ENCODE measurements around the gene SHBG. TPM values are rescaled to one million over a fixed set of nuclear protein-coding genes. Genes with fewer than 3 reads are reported as not detected.

Gene SHBG
- total and polyA plus RNA-seq, 10 of the 15 experiments (the other 5 are each of a cell fraction or from before 2014, with no cell fraction given), result not detected

DNA sequence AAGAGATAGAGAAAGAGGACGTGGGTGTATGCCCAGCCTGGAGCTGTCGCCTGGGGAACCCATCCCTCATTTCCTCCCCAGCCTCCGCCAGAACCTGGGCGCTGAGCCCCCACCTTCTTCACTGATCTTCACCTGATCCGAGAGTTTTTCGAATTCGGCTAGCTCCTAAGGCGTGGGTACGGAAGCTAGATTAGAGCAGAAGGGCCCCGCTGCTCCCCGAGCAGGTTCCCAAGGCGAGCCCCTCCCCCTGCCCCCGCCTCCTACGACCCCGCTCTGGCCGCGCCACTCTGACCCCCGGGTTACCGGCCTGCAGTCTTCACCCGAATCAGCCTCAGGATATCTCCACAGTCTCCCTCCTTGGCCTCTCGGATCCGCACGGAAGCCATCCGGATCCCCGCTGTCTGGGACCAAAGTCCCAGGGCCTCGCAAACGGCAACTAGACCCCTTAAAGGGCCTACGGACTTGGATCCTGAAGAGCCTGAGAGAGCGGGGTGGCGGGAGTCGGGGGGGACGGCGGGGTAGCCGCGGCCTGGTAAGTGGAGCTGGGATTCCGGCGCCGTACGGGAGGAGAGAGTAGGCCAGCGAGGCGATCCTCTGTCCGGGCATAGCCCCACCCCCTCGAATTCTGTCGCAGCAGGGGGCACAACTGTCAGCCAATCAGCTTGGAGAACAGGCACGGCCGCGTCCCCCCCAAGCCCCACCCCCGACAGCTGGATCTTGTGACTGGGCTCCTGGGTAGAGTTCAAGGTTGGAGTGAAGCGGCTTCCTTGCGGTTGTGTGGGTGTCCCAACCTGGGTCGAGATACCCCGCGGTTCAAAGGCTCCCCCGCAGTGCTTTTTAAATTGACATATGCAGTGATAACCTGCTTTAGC lies 2.4 kb upstream of the SHBG start, which contains the start of gene SAT2 (continued):
- TF ChIP-seq ZBTB11 (CRISPR knock-in tag; IDR thresholded peaks at IDR 0.05), result no peak
- no peak for TF ChIP-seq RAD21 (IDR thresholded peaks at IDR 0.05; ENCODE audit: insufficient read depth, low read depth, low read length)
- no peak for TF ChIP-seq PAX8 (IDR thresholded peaks at IDR 0.05)
- peak; percentile 80 for TF ChIP-seq ATF7 (IDR thresholded peaks at IDR 0.05; ENCODE audit: low read depth)
- no peak for TF ChIP-seq EP300 (IDR thresholded peaks at IDR 0.05; ENCODE audit: borderline replicate concordance in 1 of 2, control insufficient read depth in 1 of 2, low read depth in 2 of 2, low read length in 2 of 2)
- TF ChIP-seq FOXM1 (IDR thresholded peaks at IDR 0.05; ENCODE audit: low read depth, low read length), result no peak
- TF ChIP-seq ZBTB33 (IDR thresholded peaks at IDR 0.05), result no peak
- no peak for TF ChIP-seq GATAD2B (conservative IDR thresholded peaks at IDR 0.05; ENCODE audit: low read depth)
- TF ChIP-seq NR2C2 (IDR thresholded peaks at IDR 0.05; ENCODE audit: borderline replicate concordance, control insufficient read depth, insufficient read length, low read depth), result no peak
- no peak for TF ChIP-seq ATF2 (IDR thresholded peaks at IDR 0.05; ENCODE audit: low read length)
- TF ChIP-seq NKRF (conservative IDR thresholded peaks at IDR 0.05), result no peak
- peak; percentile 73 for TF ChIP-seq POLR2AphosphoS5 (IDR thresholded peaks at IDR 0.05; ENCODE audit: low read length)
- no peak for TF ChIP-seq ZNF217 (IDR thresholded peaks at IDR 0.05)
- TF ChIP-seq CHD2 (IDR thresholded peaks at IDR 0.05; ENCODE audit: borderline replicate concordance, low read depth, low read length), result no peak
- TF ChIP-seq IRF3 (IDR thresholded peaks at IDR 0.05), result no peak
